Subcutaneous adipose tissue (tissue), 4 donors: ENCODE results near the gene PDGFB. TPM values are rescaled to one million over a fixed set of nuclear protein-coding genes. Genes with fewer than 3 reads are reported as not detected.

Source experiments
- CTCF ChIP-seq: fragments of 450-650 bp; IDR thresholded peaks from one replicate; pipeline ENCODE4 v1.5.1; 2016; ENCODE audit warnings: low read depth, mild to moderate bottlenecking, control low read depth, antibody characterized with exemption, moderate library complexity
- total RNA-seq, 4 donors: library from RNA; depleted of rRNA; stranded (reverse); fragments of >200 nt; gene quantifications; one replicate each; pipeline ENCODE4 v1.1.0, GENCODE V29; 2016

Gene PDGFB
- total RNA-seq, 4 donors from 2014 or later, result 5.8 to 41.3 (median 8.4) TPM

- no peak for TF ChIP-seq CTCF
These were observed 11.4 kb upstream of the PDGFB start for GRCh38 chr22:39256186-39256552.

- TF ChIP-seq CTCF, result no peak
These were observed 10.8 kb upstream of the PDGFB start for GRCh38 chr22:39255449-39256185.

GRCh38 chr22:39254789-39255298 is 10.1 kb upstream of the PDGFB start:
- no peak for TF ChIP-seq CTCF

- TF ChIP-seq CTCF, result no peak
These were observed 9.3 kb upstream of the PDGFB start for GRCh38 chr22:39254122-39254521.

- TF ChIP-seq CTCF, result no peak
These were observed 8.8 kb upstream of the PDGFB start for GRCh38 chr22:39253435-39254070.

GRCh38 chr22:39252461-39253434 is 8.0 kb upstream of the PDGFB start:
- no peak for TF ChIP-seq CTCF
